WTC11 (cell line): Measurements from ENCODE around the gene GABRR1.

Experiments
- CREB1 ChIP-seq: sonication (generic); formaldehyde crosslinking; IDR thresholded peaks from 2 replicates; pipeline ENCODE4 v1.8.0; 2023; ENCODE audit warnings: mild to moderate bottlenecking, missing genetic modification reagents
- CTCF ChIP-seq: fragments of 200-600 bp; IDR thresholded peaks from 2 replicates; pipeline ENCODE4 v1.8.0; 2022; ENCODE audit warnings: antibody characterized with exemption
- ELF4 ChIP-seq: sonication (generic); formaldehyde crosslinking; IDR thresholded peaks from 2 replicates; pipeline ENCODE4 v1.8.1; 2022; ENCODE audit warnings: low read depth, mild to moderate bottlenecking, moderate library complexity, missing genetic modification reagents
- GRHL2 ChIP-seq: fragments of 250-450 bp; sonication (Bioruptor Pico); IDR thresholded peaks from 2 replicates; pipeline ENCODE4 v1.8.0; 2022; ENCODE audit warnings: mild to moderate bottlenecking, moderate library complexity; ENCODE audit not compliant: insufficient replicate concordance, severe bottlenecking
- MLX ChIP-seq: sonication (generic); formaldehyde crosslinking; IDR thresholded peaks from 2 replicates; pipeline ENCODE4 v1.8.1; 2023; ENCODE audit warnings: mild to moderate bottlenecking, missing genetic modification reagents, moderate library complexity
- PREB ChIP-seq: sonication (generic); formaldehyde crosslinking; IDR thresholded peaks from 2 replicates; pipeline ENCODE4 v1.8.1; 2022; ENCODE audit warnings: mild to moderate bottlenecking, missing genetic modification reagents, moderate library complexity, borderline replicate concordance
- TCF7 ChIP-seq: sonication (generic); formaldehyde crosslinking; IDR thresholded peaks from 2 replicates; pipeline ENCODE4 v1.8.0; 2022; ENCODE audit warnings: mild to moderate bottlenecking, low read depth, missing genetic modification reagents, moderate library complexity
- TEAD4 ChIP-seq: sonication (generic); formaldehyde crosslinking; IDR thresholded peaks from 2 replicates; pipeline ENCODE4 v1.8.0; 2022; ENCODE audit warnings: mild to moderate bottlenecking, missing genetic modification reagents
- USF2 ChIP-seq: sonication (generic); formaldehyde crosslinking; IDR thresholded peaks from 2 replicates; pipeline ENCODE4 v1.8.1; 2023; ENCODE audit warnings: mild to moderate bottlenecking, missing genetic modification reagents, moderate library complexity

GRCh38 chr6:89212472-89212871 is 4.7 kb downstream of the GABRR1 start:
- TF ChIP-seq CTCF (no peak), TCF7 (CRISPR knock-in tag) (no peak), CREB1 (no peak), ELF4 (CRISPR knock-in tag) (no peak), GRHL2 (CRISPR knock-in tag) (no peak), PREB (CRISPR knock-in tag) (no peak), MLX (no peak), TEAD4 (CRISPR knock-in tag) (no peak), USF2 (no peak)
